MM.1S (cell line): ENCODE measurements around the gene E2F2.

ENCODE experiments used
- DNase-seq: peaks from one replicate; pipeline ENCODE4 v3.0.0-alpha.2; 2015
- H2AFZ ChIP-seq: fragments of 300-600 bp; sonication (generic); 2 replicates; pipeline ENCODE4 v1.6.0; 2016; ENCODE audit warnings: antibody characterized with exemption, low read length
- H3F3A ChIP-seq: fragments of 300-600 bp; sonication (generic); 2 replicates; pipeline ENCODE4 v1.6.1; 2016; ENCODE audit warnings: mild to moderate bottlenecking, antibody characterized with exemption, low read length, moderate library complexity, mixed read lengths; ENCODE audit not compliant: insufficient read depth
- H3K27ac ChIP-seq: fragments of 300-600 bp; sonication (generic); 2 replicates; pipeline ENCODE4 v1.5.1; 2016; ENCODE audit warnings: mild to moderate bottlenecking, low read length
- H3K27me3 ChIP-seq: fragments of 300-600 bp; sonication (generic); replicated peaks from 2 replicates; pipeline ENCODE4 v1.6.0; 2016; ENCODE audit warnings: low read length; ENCODE audit not compliant: insufficient read depth
- H3K36me3 ChIP-seq: fragments of 300-600 bp; sonication (generic); replicated peaks from 2 replicates; pipeline ENCODE4 v1.6.1; 2016; ENCODE audit warnings: mild to moderate bottlenecking, low read length, mixed read lengths; ENCODE audit not compliant: insufficient read depth
- H3K4me1 ChIP-seq: fragments of 300-600 bp; sonication (generic); 2 replicates; pipeline ENCODE4 v1.6.1; 2016; ENCODE audit warnings: low read length, mixed read lengths
- H3K4me2 ChIP-seq: fragments of 300-600 bp; sonication (generic); 2 replicates; pipeline ENCODE4 v1.6.0; 2016; ENCODE audit warnings: low read depth, low read length
- H3K4me3 ChIP-seq: fragments of 300-600 bp; sonication (generic); 2 replicates; pipeline ENCODE4 v1.5.1; 2016; ENCODE audit warnings: low read length, mixed read lengths
- H3K79me2 ChIP-seq: fragments of 300-600 bp; sonication (generic); 2 replicates; pipeline ENCODE4 v1.6.1; 2016; ENCODE audit warnings: mixed run types, low read length, mixed read lengths
- H3K9ac ChIP-seq: fragments of 300-600 bp; sonication (generic); 2 replicates; pipeline ENCODE4 v1.6.1; 2016; ENCODE audit warnings: low read length, mixed read lengths
- H3K9me2 ChIP-seq: fragments of 300-600 bp; sonication (generic); replicated peaks from 2 replicates; pipeline ENCODE4 v1.6.1; 2016; ENCODE audit warnings: mild to moderate bottlenecking, low read length, mixed read lengths; ENCODE audit not compliant: insufficient read depth
- H3K9me3 ChIP-seq: fragments of 300-600 bp; sonication (generic); replicated peaks from 2 replicates; pipeline ENCODE4 v1.6.1; 2016; ENCODE audit warnings: mild to moderate bottlenecking, low read length, mixed read lengths; ENCODE audit not compliant: insufficient read depth
- H4K20me1 ChIP-seq: fragments of 300-600 bp; sonication (generic); 2 replicates; pipeline ENCODE4 v1.6.1; 2016; ENCODE audit warnings: mild to moderate bottlenecking, low read length, moderate library complexity, mixed read lengths; ENCODE audit not compliant: insufficient read depth
- EZH2 ChIP-seq: fragments of 300-600 bp; sonication (generic); optimal IDR thresholded peaks from 2 replicates; pipeline ENCODE3; 2017; ENCODE audit warnings: low read depth, mild to moderate bottlenecking, antibody characterized with exemption, low read length, mixed read lengths
- EZH2phosphoT487 ChIP-seq: fragments of 300-600 bp; sonication (generic); IDR thresholded peaks from 2 replicates; pipeline ENCODE4 v1.6.1; 2018; ENCODE audit warnings: antibody characterized with exemption, low read length
- TF ChIP-seq, protein P1 (sequence below): fragments of 300-600 bp; sonication (generic); IDR thresholded peaks from 2 replicates; pipeline ENCODE4 v1.5.1; 2016; ENCODE audit warnings: antibody characterized with exemption, low read length, mixed read lengths

E2F2 gene

DNA sequence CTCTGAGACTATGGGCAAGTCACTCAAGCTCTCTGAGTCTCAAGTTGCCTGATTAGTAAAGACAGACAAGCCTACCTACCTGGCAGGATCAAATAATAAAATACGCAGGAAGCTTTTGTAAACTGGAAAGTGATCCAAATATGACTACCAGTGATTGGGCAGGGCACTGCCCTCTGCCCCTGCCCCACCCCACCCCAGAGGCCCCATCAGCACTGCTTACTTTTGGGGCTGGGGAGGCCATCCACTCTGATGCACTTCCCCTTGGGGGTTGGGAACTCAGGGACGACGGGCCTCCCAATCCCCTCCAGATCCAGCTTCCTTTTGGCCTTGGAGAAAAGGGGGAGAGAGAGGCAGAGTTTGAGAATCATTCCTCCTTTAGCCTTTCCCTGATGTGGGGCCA lies 6.9 kb downstream of the E2F2 start:
- H3K27ac ChIP-seq = peak overlapping the region; percentile 95; the same call in 1 of the 2 replicates
- H3K27me3 ChIP-seq = no peaks in the 10 kb centered on the region
- peak overlapping the region; percentile 44 for H3K4me3 ChIP-seq
- no peaks in the 10 kb centered on the region for H3K9me2 ChIP-seq
- H3K36me3 ChIP-seq = peaks cover 15% of the 10 kb centered on the region
- H3K4me2 ChIP-seq = peak overlapping the region; percentile 74
- H2AFZ ChIP-seq = no peak overlapping the region
- H4K20me1 ChIP-seq = no peaks in the 10 kb centered on the region
- TF ChIP-seq EZH2 (no peak), EZH2phosphoT487 (no peak)
- TF ChIP-seq, protein P1, sequence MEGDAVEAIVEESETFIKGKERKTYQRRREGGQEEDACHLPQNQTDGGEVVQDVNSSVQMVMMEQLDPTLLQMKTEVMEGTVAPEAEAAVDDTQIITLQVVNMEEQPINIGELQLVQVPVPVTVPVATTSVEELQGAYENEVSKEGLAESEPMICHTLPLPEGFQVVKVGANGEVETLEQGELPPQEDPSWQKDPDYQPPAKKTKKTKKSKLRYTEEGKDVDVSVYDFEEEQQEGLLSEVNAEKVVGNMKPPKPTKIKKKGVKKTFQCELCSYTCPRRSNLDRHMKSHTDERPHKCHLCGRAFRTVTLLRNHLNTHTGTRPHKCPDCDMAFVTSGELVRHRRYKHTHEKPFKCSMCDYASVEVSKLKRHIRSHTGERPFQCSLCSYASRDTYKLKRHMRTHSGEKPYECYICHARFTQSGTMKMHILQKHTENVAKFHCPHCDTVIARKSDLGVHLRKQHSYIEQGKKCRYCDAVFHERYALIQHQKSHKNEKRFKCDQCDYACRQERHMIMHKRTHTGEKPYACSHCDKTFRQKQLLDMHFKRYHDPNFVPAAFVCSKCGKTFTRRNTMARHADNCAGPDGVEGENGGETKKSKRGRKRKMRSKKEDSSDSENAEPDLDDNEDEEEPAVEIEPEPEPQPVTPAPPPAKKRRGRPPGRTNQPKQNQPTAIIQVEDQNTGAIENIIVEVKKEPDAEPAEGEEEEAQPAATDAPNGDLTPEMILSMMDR = no peak
- no peak for DNase-seq
- H3K4me1 ChIP-seq = peaks cover 45% of the 10 kb centered on the region
- no peaks in the 10 kb centered on the region for H3K9me3 ChIP-seq
- H3K9ac ChIP-seq = peak overlapping the region; percentile 98; the same call in 1 of the 2 replicates
- peaks cover 49% of the 10 kb centered on the region for H3F3A ChIP-seq
- H3K79me2 ChIP-seq = peaks cover 78% of the 10 kb centered on the region

DNA sequence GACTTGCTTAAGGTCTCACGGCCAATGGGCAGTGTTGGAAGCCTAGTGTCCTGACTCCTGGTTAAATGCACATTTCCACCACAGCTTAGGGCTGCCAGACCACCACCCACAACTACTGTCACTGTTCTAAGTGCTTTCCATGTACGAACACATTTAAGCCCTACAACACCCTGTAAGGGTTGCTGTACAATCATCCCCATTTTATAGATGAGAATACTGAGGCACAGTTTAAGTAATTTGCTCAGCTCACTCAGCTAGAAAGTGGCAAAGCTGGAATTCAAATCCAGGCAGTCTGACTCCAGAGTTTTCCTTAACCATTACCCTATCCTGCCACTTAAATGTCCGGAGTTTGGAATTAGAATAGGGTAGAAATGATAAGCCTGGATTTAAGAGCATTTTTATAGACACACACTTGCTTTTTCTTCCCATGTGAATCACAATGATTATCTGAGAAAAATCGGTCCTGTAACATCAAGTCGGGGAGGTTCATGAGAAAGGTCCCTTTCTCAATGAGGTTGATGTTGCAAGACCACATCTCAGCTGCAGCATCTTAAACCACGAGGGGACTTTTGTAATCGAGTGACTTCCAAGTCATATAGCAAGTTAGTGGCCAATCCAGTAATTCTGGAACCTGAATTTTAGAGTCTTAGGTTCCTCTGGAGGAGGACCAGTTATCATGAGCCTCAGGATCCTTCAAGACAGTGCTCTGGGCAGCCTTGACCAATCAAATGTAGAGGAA lies 8.6 kb downstream of the E2F2 start:
- Histone ChIP-seq H3K9me3 (no peaks in the 10 kb centered on the region), H3K9ac (no peak overlapping the region), H3K4me2 (no peak overlapping the region), H3K79me2 (peaks cover 81% of the 10 kb centered on the region), H3F3A (peaks cover 32% of the 10 kb centered on the region), H3K9me2 (no peaks in the 10 kb centered on the region), H2AFZ (no peak overlapping the region), H3K4me1 (peaks cover 34% of the 10 kb centered on the region), H3K27ac (no peak overlapping the region), H3K27me3 (no peaks in the 10 kb centered on the region), H4K20me1 (no peaks in the 10 kb centered on the region), H3K4me3 (no peak overlapping the region), H3K36me3 (peaks cover 28% of the 10 kb centered on the region)
- no peak for DNase-seq
- TF ChIP-seq, protein P1 = no peak
- no peak for TF ChIP-seq EZH2
- no peak for TF ChIP-seq EZH2phosphoT487

DNA sequence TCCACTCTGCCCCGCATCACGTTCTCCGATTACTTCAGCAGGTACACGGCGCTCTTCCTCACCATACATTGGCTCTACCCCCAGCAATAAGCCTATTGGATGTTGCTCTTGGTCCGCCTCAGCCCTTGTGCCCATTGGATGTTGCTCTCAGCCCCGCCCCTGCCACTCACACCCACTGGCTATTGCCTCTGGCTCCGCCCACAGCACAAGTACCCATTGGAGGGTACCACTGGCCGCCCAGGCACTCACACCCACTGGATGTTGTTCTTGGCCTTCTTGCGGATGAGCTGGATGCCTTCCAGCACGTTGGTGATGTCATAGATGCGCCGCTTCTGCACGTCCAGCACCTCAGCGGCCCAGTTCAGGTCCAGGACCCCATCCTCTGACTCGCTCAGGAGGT lies 9.4 kb downstream of the E2F2 start:
- H3F3A ChIP-seq = peaks cover 24% of the 10 kb centered on the region
- no peaks in the 10 kb centered on the region for H3K27me3 ChIP-seq
- H3K9me2 ChIP-seq = no peaks in the 10 kb centered on the region
- no peaks in the 10 kb centered on the region; the same call in 1 of the 2 replicates for H4K20me1 ChIP-seq
- no peak overlapping the region for H3K9ac ChIP-seq
- H3K4me2 ChIP-seq = no peak overlapping the region
- H3K9me3 ChIP-seq = no peaks in the 10 kb centered on the region
- no peak overlapping the region for H3K4me3 ChIP-seq
- DNase-seq = no peak
- peaks cover 80% of the 10 kb centered on the region for H3K79me2 ChIP-seq
- no peak overlapping the region for H2AFZ ChIP-seq
- peaks cover 26% of the 10 kb centered on the region for H3K4me1 ChIP-seq
- peaks cover 34% of the 10 kb centered on the region for H3K36me3 ChIP-seq
- no peak overlapping the region for H3K27ac ChIP-seq
- no peak for TF ChIP-seq EZH2
- no peak for TF ChIP-seq EZH2phosphoT487
- TF ChIP-seq, protein P1 = no peak
